Omental fat pad (tissue), 4 donors: ENCODE measurements around the gene CORO6. TPM values are rescaled to one million over a fixed set of nuclear protein-coding genes. Genes with fewer than 3 reads are reported as not detected.

Source experiments
- ATAC-seq: fragments of 150-250 bp; one replicate; pipeline ENCODE4 v1.9.1; 2016; ENCODE audit warnings: mild to moderate bottlenecking, moderate library complexity; ENCODE audit not compliant: low FRiP score
- DNase-seq: peaks from one replicate; pipeline ENCODE4 v3.0.0-alpha.2; 2019; ENCODE audit warnings: low spot score
- total RNA-seq, 4 donors: library from RNA; depleted of rRNA; stranded (reverse); fragments of >200 nt; gene quantifications; one replicate each; pipeline ENCODE4 v1.1.0, GENCODE V29; 2016
- TF ChIP-seq, protein P1 (sequence below), 3 donors: fragments of 450-650 bp; IDR thresholded peaks; one replicate each; pipeline ENCODE4 v1.5.1; 2016 to 2017; ENCODE audit warnings: antibody characterized with exemption in 3 of 3, mild to moderate bottlenecking in 3 of 3, moderate library complexity in 2 of 3

Gene CORO6
- total RNA-seq, 4 donors from 2014 or later: 10.7 to 45.9 (median 14.1) TPM

GRCh38 chr17:29577001-29577370 lies 45.7 kb downstream of the CORO6 start:
- ATAC-seq (no peak), DNase-seq (no peak)
- TF ChIP-seq, protein P1, sequence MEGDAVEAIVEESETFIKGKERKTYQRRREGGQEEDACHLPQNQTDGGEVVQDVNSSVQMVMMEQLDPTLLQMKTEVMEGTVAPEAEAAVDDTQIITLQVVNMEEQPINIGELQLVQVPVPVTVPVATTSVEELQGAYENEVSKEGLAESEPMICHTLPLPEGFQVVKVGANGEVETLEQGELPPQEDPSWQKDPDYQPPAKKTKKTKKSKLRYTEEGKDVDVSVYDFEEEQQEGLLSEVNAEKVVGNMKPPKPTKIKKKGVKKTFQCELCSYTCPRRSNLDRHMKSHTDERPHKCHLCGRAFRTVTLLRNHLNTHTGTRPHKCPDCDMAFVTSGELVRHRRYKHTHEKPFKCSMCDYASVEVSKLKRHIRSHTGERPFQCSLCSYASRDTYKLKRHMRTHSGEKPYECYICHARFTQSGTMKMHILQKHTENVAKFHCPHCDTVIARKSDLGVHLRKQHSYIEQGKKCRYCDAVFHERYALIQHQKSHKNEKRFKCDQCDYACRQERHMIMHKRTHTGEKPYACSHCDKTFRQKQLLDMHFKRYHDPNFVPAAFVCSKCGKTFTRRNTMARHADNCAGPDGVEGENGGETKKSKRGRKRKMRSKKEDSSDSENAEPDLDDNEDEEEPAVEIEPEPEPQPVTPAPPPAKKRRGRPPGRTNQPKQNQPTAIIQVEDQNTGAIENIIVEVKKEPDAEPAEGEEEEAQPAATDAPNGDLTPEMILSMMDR (IDR thresholded peaks at IDR 0.05): no peak

DNA sequence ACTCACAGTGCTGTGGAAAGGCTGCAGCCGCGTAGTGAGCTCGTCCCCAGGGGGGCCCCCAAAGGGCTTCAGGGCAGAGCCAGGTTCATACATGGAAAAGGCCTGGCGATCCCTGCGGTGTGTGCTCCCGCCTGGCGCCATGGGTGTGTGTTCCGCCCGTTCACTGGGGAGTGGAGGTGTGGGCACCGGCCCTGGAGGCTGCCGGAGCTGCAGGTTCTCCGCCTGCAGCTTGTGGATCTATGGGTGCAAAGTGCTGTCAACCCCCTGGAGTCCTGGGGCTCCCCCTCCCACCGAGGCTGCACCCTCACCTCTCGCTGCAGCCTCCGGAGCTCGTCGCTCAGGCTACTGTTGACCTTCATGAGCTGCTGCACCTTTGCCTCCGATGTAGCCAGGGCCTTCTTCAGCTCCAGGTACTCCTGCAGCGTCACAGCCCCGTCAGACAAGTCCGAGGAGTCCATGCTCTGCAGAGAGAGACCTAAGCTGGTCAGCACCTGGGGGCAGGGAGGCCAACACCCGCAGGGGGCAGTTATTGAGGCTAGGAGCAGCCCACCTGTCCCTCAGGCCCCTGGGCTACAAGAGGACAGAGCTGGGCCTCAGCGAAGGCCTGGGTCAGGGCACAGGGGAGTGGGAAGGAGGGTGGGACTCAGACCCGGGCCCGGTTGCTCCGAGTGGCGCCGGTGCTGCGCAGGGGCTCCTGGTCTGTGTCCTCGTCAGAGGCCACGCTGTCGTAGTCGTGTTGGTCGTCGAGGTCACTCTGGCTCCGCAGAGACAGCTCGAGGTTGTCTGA lies 46.3 kb downstream of the CORO6 start:
- TF ChIP-seq, protein P1 (IDR thresholded peaks at IDR 0.05): no peak
- no peak for DNase-seq
- no peak for ATAC-seq

DNA sequence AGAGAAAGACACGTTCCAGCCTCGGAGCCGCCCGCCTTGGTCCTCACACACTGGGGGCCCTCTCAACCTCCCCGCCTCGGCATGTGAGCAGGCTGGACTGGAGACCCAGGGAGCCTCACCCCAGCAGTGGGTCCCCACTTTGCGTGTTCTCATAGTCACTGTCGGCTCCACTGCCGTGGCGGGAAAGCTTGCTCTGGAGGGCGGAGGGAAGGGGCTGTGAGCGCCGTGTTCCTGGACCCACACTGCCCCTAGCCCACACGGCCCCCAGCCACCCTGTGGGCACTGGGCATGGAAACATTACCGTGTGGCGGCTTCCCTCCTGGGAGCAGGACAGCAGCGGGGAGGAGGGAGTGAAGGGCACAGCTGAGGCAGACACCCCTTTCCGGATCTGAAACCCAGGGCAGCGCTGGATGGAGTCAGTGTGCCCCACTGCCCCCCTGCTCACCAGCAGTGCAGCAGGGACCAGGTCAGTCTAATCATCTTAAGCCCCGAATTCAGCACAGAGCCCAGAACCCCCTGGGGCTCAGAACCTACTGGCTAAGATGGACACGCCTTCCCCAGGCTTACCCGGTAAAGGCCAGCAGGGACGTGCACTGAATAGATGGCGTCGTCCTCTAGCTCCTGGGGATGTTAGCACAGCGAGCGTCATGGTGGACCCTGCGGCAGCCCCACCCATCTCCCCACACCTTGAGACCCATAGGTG lies 47.0 kb downstream of the CORO6 start:
- TF ChIP-seq, protein P1 (IDR thresholded peaks at IDR 0.05): no peak
- ATAC-seq: no peak
- no peak for DNase-seq

- ATAC-seq: no peak
- TF ChIP-seq, protein P1 (IDR thresholded peaks at IDR 0.05): no peak
- DNase-seq: no peak
Measured at GRCh38 chr17:29574732-29575510, 47.8 kb downstream of the CORO6 start.

- no peak for DNase-seq
- ATAC-seq: no peak
- TF ChIP-seq, protein P1 (IDR thresholded peaks at IDR 0.05): no peak
Measured at GRCh38 chr17:29573871-29574731, 48.6 kb downstream of the CORO6 start.

DNA sequence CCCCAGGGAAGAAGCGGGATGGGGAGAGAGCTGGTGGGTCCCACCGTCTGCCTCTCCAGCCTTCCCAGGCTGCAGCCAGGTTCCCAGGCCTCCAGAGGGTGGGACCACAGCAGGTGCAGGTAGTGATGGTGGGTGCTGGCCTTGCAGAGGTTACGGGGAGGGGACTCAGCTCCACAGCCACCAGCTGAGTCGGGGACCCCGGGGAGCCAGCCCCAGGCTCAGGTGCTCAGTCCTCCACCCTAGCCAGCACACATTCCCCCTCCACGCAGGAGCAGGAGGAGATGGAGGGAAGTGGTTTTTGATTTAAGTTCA lies 49.2 kb downstream of the CORO6 start:
- DNase-seq (no peak), ATAC-seq (no peak)
- TF ChIP-seq, protein P1 (IDR thresholded peaks at IDR 0.05): no peak
